Mononuclear cell (primary cell): ENCODE results near the gene CMIP. TPM values are rescaled to one million over a fixed set of nuclear protein-coding genes. Genes with fewer than 3 reads are reported as not detected.
"Not testable (repeated sequence)": the region's sequence is repeated elsewhere in the genome, so short reads cannot be mapped to it uniquely, and the experiment has no call there.

Experiments
- H3K27me3 ChIP-seq: 2 replicates; pipeline ENCODE4 v1.6.0; 2011; ENCODE audit warnings: low read length, control low read depth; ENCODE audit not compliant: insufficient read depth
- H3K4me1 ChIP-seq: 2 replicates; pipeline ENCODE4 v1.5.1; 2011; ENCODE audit warnings: mild to moderate bottlenecking, low read length, control low read depth; ENCODE audit not compliant: insufficient read depth
- H3K4me3 ChIP-seq: 2 replicates; pipeline ENCODE4 v1.5.1; 2011; ENCODE audit warnings: mild to moderate bottlenecking, low read length, moderate library complexity
- H3K9me3 ChIP-seq: 2 replicates; pipeline ENCODE4 v1.5.1; 2011; ENCODE audit warnings: low read depth, mild to moderate bottlenecking, control low read depth, low read length
- total RNA-seq: library from RNA; depleted of rRNA; stranded (reverse); fragments of >200 nt; gene quantifications from one replicate; pipeline ENCODE4 v1.2.3, GENCODE V29; 2012

CMIP gene
- total RNA-seq, 1 donor: 29.6 TPM

DNA sequence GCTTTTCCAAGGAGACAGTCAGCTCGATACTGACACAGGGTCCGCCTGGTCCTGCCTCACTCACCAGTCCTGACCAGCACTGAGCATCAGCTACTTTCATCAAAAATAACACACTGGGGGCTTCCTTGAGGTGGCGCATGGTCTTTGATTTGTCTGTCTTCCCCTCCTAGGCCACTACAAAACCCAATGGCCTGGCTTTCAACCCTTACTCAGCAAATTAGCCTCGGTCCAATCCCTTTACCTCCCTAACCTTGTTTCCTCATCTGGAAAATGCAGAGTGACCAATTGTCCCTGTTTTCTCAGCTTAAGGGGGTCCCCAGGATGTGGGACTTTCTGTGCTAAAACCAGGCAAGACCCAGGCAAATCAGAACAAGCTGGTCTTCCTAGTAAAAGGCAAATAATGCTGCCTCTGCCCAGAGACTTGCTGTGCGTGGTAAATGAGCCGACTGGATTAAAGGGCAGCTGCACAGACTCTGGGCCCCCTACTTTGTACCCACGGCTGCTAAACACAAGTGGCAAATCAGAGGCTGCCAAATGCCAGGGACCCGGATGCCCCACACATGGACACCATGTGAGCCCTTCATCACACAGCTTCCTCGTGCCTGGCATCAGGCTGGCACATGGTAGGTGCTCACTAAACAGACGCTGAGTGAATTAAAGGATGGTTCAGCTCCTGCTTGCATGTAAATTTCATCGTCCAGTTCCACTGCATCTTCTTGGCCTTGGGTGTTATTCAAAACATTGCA, 31.2 kb upstream of the CMIP start:
- Histone ChIP-seq H3K27me3 (no peaks in the 10 kb centered on the region), H3K9me3 (no peaks in the 10 kb centered on the region), H3K4me1 (no peaks in the 10 kb centered on the region), H3K4me3 (no peak overlapping the region)

DNA sequence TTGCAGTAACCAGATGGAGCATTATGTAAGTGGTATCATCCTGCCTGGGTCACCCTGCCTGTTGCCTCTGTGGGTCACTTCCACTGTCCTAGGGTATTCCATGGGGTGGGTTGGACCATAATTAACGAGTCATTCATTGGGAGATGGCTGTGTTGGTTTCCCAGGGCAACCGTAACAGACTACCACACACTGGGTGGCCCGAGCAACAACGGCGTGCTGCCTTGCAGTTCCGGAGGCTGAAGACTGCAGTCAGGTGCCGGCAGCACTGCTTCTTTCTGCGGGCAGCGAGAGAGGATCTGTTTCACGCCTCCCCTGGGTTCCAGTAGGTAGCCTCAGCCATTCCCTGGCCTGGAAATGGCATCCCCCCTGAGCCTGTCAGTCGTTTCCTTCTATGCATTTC, 28.9 kb upstream of the CMIP start:
- no peak overlapping the region for H3K4me3 ChIP-seq
- H3K4me1 ChIP-seq: no peaks in the 10 kb centered on the region
- H3K27me3 ChIP-seq: no peaks in the 10 kb centered on the region

DNA sequence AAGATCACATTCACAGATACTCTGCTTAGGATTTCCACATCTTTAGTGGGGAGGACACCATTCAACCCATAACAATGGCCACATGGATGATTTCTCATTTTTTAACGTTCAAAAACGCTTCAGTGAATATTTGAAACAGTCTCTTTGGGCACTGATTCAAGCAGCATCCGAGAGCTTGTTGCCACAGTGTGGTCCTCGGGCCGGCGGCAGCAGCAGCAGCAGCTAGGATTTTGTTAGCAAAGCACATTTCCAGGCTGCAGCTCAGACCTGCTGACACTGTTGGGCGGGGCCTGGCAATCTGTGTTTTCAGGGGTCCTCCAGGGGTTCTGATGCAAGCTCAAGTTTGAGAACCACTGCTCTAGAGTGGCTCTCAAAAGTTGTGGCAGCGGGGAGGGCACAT, 27.9 kb upstream of the CMIP start:
- no peaks in the 10 kb centered on the region for H3K9me3 ChIP-seq
- no peak overlapping the region for H3K4me3 ChIP-seq
- no peaks in the 10 kb centered on the region for H3K4me1 ChIP-seq
- H3K27me3 ChIP-seq: no peaks in the 10 kb centered on the region

More for the DNA sequence above, 28.9 kb upstream of the CMIP start:
- no peaks in the 10 kb centered on the region for H3K9me3 ChIP-seq

DNA sequence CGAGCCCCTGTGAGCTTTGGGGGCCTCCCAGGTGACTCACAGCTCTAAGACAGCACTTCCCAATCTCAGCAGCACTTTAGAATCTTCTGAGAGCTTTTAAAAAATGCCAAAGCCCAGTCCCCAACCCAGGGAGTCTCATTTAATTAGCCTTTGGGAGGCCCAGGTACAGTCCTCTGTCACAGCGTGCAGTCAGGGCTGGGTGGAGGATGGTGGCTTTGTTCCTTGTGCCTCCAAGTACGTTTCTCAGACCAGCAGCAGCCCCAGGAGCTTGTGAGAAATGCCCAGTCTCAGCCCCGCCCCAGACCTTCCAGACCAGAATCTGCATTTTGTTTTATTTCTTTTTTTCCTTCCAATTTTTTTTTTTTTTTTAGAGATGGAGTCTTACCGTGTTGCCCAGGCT, 27.4 kb upstream of the CMIP start:
- no peak overlapping the region for H3K4me3 ChIP-seq
- H3K4me1 ChIP-seq: no peaks in the 10 kb centered on the region
- no peaks in the 10 kb centered on the region for H3K27me3 ChIP-seq
- H3K9me3 ChIP-seq: no peaks in the 10 kb centered on the region

DNA sequence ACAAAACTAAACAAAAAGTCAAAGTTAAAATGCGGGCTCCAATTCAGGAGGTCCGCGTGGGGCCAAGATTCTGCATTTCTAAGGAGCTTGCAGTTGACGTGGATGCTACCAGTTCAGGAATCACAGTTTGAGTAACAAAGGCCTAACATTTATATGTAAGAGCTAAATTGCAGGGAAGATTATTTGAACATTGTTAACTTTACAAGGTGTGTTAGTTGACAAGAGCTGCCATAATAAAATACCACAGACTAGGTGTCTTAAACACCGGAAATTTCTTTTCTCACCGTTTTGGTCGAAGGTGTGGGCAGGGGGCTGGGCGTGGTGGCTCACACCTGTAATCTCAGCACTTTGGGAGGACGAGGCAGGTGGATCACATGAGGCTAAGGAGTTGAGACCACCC, 24.8 kb upstream of the CMIP start:
- H3K9me3 ChIP-seq: no peaks in the 10 kb centered on the region
- H3K4me3 ChIP-seq: no peak overlapping the region
- H3K4me1 ChIP-seq: peaks cover 5% of the 10 kb centered on the region
- H3K27me3 ChIP-seq: no peaks in the 10 kb centered on the region

DNA sequence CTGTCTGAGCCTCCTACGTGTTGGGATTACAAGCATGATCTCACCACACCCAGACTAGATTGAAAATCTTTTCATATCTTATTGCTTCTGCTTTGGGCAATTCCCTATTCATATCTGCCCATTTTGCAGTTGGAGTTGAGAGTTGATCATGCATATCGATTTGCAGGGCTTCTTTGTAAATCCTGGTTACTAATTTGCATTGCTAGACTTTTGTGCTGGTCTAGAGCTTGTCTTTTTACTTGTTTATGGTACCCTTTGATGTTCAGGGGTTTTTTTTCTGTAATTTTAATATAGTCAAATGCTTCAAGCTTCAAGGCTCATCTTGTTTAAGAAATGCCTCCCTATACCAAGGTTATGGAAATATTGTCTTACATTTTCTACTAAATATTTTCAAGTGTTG, 23.5 kb upstream of the CMIP start:
- Histone ChIP-seq H3K4me1 (peaks cover 13% of the 10 kb centered on the region), H3K9me3 (no peaks in the 10 kb centered on the region), H3K4me3 (no peak overlapping the region), H3K27me3 (no peaks in the 10 kb centered on the region)

DNA sequence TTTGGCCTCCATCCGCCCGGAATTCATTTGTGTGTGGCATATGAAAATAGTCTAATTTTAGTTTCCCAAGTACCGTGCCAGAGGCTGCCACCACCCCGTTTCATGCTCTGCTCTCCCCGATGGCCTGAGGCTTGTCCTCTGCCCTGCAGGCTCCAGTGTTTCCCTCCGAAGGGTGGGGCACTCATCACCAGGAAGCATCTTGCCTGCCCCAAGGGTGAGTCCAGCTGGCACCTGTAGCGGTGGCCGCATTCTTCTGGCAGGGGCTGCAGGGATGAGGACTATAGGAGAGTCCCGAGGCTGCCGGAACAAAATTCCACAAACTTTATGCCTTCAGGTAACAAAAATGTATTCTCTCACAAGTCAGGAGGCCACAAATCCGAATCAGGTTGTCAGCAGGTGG, 23.1 kb upstream of the CMIP start:
- Histone ChIP-seq H3K9me3 (no peaks in the 10 kb centered on the region), H3K4me3 (no peak overlapping the region), H3K27me3 (no peaks in the 10 kb centered on the region), H3K4me1 (peaks cover 13% of the 10 kb centered on the region)

DNA sequence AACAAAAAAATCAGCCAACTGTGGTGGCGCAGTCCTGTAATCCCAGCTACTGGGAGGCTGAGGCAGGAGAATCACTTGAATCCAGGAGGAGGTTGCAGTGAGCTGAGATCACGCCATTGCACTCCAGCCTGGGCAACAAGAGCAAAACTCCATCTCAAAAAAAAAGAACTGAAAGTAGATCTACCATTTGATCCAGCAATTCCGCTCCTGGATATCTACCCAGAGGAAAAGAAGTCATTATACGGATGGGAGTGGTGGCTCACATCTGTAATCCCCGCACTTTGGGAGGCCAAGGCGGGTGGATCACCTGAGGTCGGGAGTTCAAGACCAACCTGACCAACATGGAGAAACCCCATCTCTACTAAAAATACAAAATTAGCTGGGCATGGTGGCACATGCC, 22.5 kb upstream of the CMIP start:
- not testable (repeated sequence) for H3K4me3 ChIP-seq, H3K27me3 ChIP-seq, H3K9me3 ChIP-seq
- H3K4me1 ChIP-seq: peaks cover 13% of the 10 kb centered on the region

DNA sequence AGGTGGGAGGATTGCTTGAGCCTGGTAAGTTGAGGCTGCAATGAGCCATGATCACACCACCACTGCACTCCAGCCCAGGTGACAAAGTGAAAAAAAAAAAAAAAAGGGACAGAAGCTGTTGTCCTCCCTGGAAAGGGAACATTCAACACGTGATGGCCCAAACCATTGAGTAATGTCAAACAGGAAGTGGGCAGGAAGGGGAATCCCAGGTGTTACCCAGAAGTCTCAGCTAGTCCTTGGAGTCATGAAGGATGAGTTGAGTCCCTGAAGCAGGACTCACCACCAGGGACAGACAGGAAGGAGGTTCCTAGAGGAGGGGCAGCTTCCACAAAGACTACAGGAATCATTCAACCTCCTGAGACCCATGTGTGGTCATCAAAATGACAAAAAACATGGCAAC, 19.8 kb upstream of the CMIP start:
- Histone ChIP-seq H3K27me3 (no peaks in the 10 kb centered on the region), H3K4me3 (no peak overlapping the region), H3K9me3 (no peaks in the 10 kb centered on the region), H3K4me1 (peaks cover 17% of the 10 kb centered on the region)

DNA sequence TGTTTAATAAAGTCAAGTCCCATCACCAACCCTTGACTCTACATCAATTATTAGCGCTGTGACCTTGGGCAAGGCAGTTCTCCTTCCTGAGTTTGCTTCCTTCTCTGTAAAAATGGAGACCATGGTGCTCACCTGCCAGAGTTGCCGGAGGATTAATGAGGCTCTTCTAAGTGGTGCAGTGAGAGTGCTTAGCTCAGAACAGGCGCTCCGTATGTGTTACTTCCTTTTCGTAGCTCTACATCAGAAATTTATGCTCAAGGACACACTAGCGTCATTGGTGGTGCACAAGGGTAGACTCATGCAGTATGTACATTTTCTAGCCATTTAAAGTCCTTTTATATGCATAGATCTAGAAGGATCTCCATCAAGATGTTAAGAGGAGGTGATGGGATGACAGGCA, 17.4 kb upstream of the CMIP start:
- Histone ChIP-seq H3K27me3 (no peaks in the 10 kb centered on the region), H3K4me1 (peaks cover 30% of the 10 kb centered on the region), H3K9me3 (no peaks in the 10 kb centered on the region), H3K4me3 (no peak overlapping the region)

DNA sequence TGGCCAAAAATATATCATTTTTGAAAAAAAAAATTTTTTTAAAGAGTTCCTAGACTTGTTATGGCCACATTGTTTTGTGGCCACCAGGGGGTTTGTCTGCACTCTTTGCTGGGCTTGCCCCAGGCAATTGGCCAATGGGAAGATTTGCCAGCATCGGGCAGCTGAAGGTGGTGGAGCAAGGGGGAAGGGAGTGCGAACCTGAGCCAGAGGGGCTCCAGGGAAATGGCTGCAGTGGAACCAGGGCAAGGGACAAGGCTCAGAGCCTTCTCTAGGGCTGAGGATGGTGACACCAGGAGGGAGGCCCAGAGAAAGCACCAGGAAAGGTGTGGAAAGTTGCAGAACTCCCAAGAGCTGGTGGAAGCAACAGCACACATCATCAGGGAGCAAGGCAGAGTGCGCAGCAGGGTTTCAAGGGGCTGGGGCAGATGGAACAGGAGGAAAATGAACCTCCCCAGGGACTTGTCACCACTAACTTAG, 15.5 kb upstream of the CMIP start:
- no peaks in the 10 kb centered on the region for H3K9me3 ChIP-seq
- no peak overlapping the region for H3K4me3 ChIP-seq
- H3K27me3 ChIP-seq: no peaks in the 10 kb centered on the region
- peaks cover 41% of the 10 kb centered on the region for H3K4me1 ChIP-seq

DNA sequence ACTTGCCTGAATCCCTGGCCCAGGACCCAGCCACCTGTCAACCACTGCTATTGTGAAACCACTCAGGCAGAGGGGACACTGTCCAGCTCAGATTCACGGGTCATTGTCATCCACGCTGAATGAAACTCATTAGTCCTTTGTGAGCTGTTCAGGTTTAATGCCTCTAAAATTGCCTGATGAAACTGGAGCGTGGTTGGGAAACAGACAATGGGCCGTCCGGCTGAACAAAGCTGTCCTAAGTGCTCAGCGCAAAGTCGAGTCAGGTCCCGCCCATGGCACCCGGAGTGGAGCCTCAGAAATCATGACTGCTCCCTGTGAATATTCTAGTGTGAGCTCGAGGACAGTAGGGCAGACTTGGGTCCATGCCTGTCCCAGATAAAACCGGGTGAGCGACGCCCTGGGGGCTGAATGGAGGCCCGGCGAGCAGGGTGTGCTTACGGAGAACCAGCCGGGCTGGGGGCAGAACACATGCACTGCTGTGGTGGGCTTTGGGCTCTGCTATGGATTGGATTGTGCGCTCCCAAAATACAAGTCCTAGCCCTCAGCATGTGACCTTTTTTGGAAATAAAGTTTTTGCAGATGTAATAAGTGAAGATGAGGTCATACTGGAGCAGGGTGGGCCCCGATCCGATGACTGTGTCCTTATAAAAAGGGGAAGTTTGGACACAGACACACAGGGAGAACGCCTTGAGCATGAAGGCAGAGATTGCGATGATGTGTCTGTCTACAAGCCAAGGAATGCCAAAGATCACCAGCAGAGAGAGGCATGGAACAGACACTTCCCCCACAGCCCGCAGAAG, 12.9 kb upstream of the CMIP start:
- H3K4me1 ChIP-seq: peaks cover 28% of the 10 kb centered on the region
- no peak overlapping the region for H3K4me3 ChIP-seq
- no peaks in the 10 kb centered on the region for H3K9me3 ChIP-seq
- no peaks in the 10 kb centered on the region for H3K27me3 ChIP-seq

DNA sequence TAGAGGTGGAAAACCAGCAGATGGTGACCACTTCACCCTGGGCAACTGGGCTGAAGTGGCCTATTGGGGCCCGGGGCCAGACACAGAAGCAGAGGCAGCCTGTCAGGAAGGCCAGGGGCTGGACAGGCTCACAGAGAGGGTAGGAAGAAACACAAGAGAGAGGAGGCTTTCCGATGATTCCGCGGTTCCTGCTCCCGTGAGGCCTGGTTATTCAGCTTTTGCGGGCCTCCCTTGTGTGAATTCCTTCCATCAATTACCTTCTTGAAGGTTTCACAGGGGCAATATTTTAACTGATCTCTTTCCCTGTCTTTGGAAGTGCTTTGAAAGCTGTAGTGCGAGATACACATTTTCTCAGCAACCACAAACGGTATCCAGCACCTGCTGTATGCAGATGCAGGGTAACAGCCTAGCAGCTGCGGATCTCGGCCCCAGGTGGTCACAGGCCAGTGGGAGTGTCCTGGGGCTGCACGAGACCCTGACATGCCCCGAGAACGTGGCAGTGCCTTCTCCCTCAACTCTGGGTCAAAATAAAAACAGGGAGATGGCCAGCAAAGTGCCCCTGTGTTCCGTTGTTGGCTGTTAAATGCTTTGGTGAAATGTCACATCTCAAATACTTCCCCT, 11.6 kb upstream of the CMIP start:
- H3K4me3 ChIP-seq: no peak overlapping the region
- peaks cover 34% of the 10 kb centered on the region for H3K4me1 ChIP-seq
- no peaks in the 10 kb centered on the region for H3K9me3 ChIP-seq
- no peaks in the 10 kb centered on the region for H3K27me3 ChIP-seq

DNA sequence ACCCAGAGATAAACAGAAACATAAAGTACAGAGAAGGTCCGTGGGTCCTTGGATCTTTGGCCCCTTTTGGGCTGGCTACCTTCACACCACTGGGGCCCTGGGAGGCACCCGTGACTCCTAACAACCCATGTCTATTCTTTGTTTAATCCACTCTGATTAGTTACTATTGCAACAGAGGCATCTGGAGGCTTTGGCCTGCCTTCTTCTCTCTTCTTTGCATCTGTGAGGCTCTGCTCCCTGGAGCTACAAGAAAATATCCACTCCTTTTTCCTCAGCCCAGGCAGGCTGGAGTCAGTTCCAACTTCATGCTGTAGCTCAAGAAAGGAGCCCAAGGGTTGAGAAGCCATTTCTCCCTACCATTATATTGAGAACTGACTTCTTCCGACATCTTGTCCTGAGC, 9.5 kb upstream of the CMIP start:
- H3K4me3 ChIP-seq: no peak overlapping the region
- H3K4me1 ChIP-seq: peaks cover 35% of the 10 kb centered on the region
- H3K27me3 ChIP-seq: no peaks in the 10 kb centered on the region
- H3K9me3 ChIP-seq: no peaks in the 10 kb centered on the region

DNA sequence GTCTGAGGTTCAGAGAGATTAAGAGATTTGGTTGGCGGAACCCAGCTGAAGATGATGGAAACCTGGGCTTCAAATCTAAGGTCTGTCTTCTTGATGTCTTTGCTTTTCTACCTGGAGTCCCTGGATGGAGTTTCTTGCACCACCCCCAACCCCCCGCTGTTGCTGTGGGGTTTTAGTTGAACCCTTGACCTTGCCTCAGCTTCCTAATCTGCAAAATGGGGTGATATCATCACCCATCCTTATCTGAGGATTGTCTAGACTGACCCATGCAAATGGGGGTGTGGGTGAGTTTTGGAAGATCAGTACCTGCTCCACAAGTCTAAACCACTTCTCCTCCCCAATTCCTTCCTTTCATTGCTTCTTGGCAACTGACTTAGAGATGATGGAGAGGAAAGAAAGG, 9.0 kb upstream of the CMIP start:
- Histone ChIP-seq H3K4me1 (peaks cover 35% of the 10 kb centered on the region), H3K27me3 (no peaks in the 10 kb centered on the region), H3K9me3 (no peaks in the 10 kb centered on the region), H3K4me3 (no peak overlapping the region)
